Caco-2 (cell line): ENCODE data around the gene ITGA11. TPM values are rescaled to one million over a fixed set of nuclear protein-coding genes. Genes with fewer than 3 reads are reported as not detected.

Source experiments
- BruUV-seq: library from RNA; stranded (reverse); fragments of 400-500 nt; replicated peaks from 2 replicates; lab custom pipeline; 2021; lab: Mats Ljungman, UMichigan
- CTCF ChIA-PET: fragments of 300-600 bp; sonication (Branson Sonifier 250); formaldehyde crosslinking; loops from one replicate; lab custom pipeline; 2022; ENCODE audit warnings: antibody characterized with exemption; lab: Charles Lee
- POLR2A ChIA-PET: fragments of 300-600 bp; sonication (Branson Sonifier 250); formaldehyde crosslinking; loops from one replicate; lab custom pipeline; 2022; ENCODE audit warnings: antibody characterized with exemption; lab: Charles Lee
- DNase-seq, 2 experiments: peaks; one replicate each; pipeline versions ENCODE4 v3.0.0 to v3.0.0-alpha.2; 2020 to 2022
- H3K27me3 ChIP-seq: replicated peaks from 2 replicates; pipeline ENCODE4 v1.6.0; 2011; ENCODE audit warnings: low read length; ENCODE audit not compliant: control insufficient read depth, insufficient read depth
- H3K36me3 ChIP-seq: 2 replicates; pipeline ENCODE4 v1.5.1; 2011; ENCODE audit warnings: low read length; ENCODE audit not compliant: control insufficient read depth, insufficient read depth
- H3K4me1 ChIP-seq: fragments of 250-450 bp; sonication (Bioruptor Pico); 2 replicates; pipeline ENCODE4 v1.5.1; 2020; ENCODE audit warnings: mild to moderate bottlenecking
- H3K4me3 ChIP-seq: 2 replicates; pipeline ENCODE4 v1.5.1; 2011; ENCODE audit warnings: low read depth, mild to moderate bottlenecking, control low read depth, low read length
- H3K9me3 ChIP-seq: fragments of 250-450 bp; sonication (Bioruptor Pico); 2 replicates; pipeline ENCODE4 v1.5.1; 2020; ENCODE audit warnings: mild to moderate bottlenecking, moderate library complexity
- H3K27ac Mint-ChIP-seq: one replicate; pipeline ENCODE4 v1.8.0; 2022; ENCODE audit warnings: mixed read lengths; ENCODE audit not compliant: unreplicated experiment
- H3K27me3 Mint-ChIP-seq: one replicate; pipeline ENCODE4 v1.8.0; 2022; ENCODE audit warnings: mixed read lengths; ENCODE audit not compliant: insufficient read depth, unreplicated experiment
- H3K36me3 Mint-ChIP-seq: one replicate; pipeline ENCODE4 v1.8.0; 2022; ENCODE audit warnings: mild to moderate bottlenecking, mixed read lengths; ENCODE audit not compliant: insufficient read depth, unreplicated experiment
- H3K4me1 Mint-ChIP-seq: one replicate; pipeline ENCODE4 v1.8.0; 2022; ENCODE audit warnings: low read depth, mixed read lengths; ENCODE audit not compliant: unreplicated experiment
- H3K4me3 Mint-ChIP-seq: one replicate; pipeline ENCODE4 v1.8.0; 2022; ENCODE audit warnings: mild to moderate bottlenecking, moderate library complexity, mixed read lengths; ENCODE audit not compliant: unreplicated experiment
- H3K9me3 Mint-ChIP-seq: one replicate; pipeline ENCODE4 v1.8.0; 2022; ENCODE audit warnings: mixed read lengths; ENCODE audit not compliant: unreplicated experiment
- CTCF ChIP-seq, 2 experiments: fragments of 200-600 bp in 1 of 2; IDR thresholded peaks; 1 replicate in 1 of 2; 2 replicates in 1 of 2; pipeline versions ENCODE4 v1.5.1 to v1.8.0; 2011 to 2022; ENCODE audit warnings: antibody characterized with exemption in 1 of 2, control low read depth in 1 of 2, inconsistent platforms in 1 of 2, low read depth in 1 of 2, low read length in 1 of 2, mild to moderate bottlenecking in 1 of 2, moderate library complexity in 1 of 2; ENCODE audit not compliant: insufficient read depth in 1 of 2, severe bottlenecking in 1 of 2, unreplicated experiment in 1 of 2
- intact Hi-C: fragments of 100-400 bp; cut with micrococcal nuclease; formaldehyde crosslinking; loops from one replicate; pipeline ENCODE4 v1.10.0; 2022; ENCODE audit not compliant: unreplicated experiment
- total RNA-seq: library from RNA; stranded (reverse); gene quantifications from 2 replicates; pipeline ENCODE4 v1.2.3, GENCODE V29; 2022

ITGA11 gene
- total RNA-seq, 1 experiment from 2014 or later: 0.18 TPM

- BruUV-seq: no TSS peak
- no peak for TF ChIP-seq CTCF (IDR thresholded peaks at IDR 0.05; ENCODE audit: insufficient read depth in 1 of 2, low read depth in 1 of 2, low read length in 1 of 2, severe bottlenecking in 1 of 2, unreplicated experiment in 1 of 2)
- Histone ChIP-seq H3K9me3 (no peaks in the 10 kb centered on the region), H3K27me3 (no peaks in the 10 kb centered on the region), H3K4me3 (no peak overlapping the region), H3K4me1 (no peaks in the 10 kb centered on the region), H3K36me3 (no peaks in the 10 kb centered on the region)
- ChIA-PET CTCF (interaction anchor here (1.2 kb wide), 1 partner anchor 118 kb away, joined by 4 read pairs; no protein-coding TSS in a partner anchor), POLR2A (no interaction called here)
- no peak for DNase-seq
- Mint-ChIP-seq H3K4me3 (no peak overlapping the region), H3K36me3 (no peaks in the 10 kb centered on the region), H3K4me1 (no peaks in the 10 kb centered on the region), H3K9me3 (no peaks in the 10 kb centered on the region), H3K27me3 (no peaks in the 10 kb centered on the region), H3K27ac (no peak overlapping the region)
- intact Hi-C loops: no loop called here
These were observed 61.2 kb downstream of the ITGA11 start for GRCh38 chr15:68370768-68371151.

DNA sequence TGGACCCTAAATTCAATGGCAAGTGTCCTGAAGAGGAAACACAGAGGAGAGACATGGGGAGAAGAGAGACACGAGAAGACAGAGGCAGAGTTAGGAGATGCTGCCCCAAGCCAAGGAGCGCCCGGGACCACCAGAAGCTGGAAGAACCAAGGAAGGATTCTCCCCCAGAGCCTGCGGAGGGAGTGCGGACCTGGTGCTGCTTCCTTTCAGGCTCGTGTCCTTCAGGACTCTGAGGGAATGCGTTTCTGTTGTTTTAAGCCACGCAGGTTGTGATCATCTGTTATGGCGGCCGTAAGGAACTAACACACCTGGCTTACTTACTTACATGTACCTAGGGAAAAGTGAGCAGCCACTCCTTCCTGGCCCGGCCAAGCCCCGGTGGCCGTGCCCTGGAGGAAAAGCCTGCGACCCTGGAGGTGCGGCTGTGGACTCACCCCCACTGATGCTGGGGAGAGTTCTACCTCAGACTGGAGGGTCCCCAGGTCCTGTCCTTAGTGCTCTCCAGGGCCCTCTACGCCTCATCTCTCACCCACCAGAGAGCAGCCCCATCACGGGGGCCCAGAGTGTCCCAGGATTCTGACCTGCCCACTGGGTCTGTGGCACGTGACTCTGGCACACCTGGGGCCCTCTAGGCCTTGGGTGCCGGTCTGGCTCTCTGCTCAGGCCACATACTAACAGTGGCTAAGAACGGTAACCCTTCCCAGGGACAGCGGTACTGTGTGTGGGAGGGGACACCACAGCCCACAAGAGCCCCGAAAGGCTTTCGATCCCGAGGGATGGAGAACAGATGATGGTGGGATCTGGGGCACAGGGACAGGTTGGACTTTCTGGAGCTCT lies 61.8 kb downstream of the ITGA11 start:
- Histone ChIP-seq H3K9me3 (no peaks in the 10 kb centered on the region), H3K4me1 (no peaks in the 10 kb centered on the region), H3K36me3 (no peaks in the 10 kb centered on the region), H3K27me3 (no peaks in the 10 kb centered on the region), H3K4me3 (no peak overlapping the region)
- H3K27me3 Mint-ChIP-seq: no peaks in the 10 kb centered on the region
- POLR2A ChIA-PET: no interaction called here
- TF ChIP-seq CTCF (IDR thresholded peaks at IDR 0.05; ENCODE audit: insufficient read depth in 1 of 2, low read depth in 1 of 2, low read length in 1 of 2, severe bottlenecking in 1 of 2, unreplicated experiment in 1 of 2): no peak
- H3K9me3 Mint-ChIP-seq: no peaks in the 10 kb centered on the region
- CTCF ChIA-PET: interaction anchor here (1.2 kb wide), 1 partner anchor 117 kb away, joined by 4 read pairs; no protein-coding TSS in a partner anchor
- H3K4me3 Mint-ChIP-seq: no peak overlapping the region
- no peak for DNase-seq
- no TSS peak for BruUV-seq
- intact Hi-C loops: no loop called here
- H3K36me3 Mint-ChIP-seq: no peaks in the 10 kb centered on the region
- no peak overlapping the region for H3K27ac Mint-ChIP-seq
- H3K4me1 Mint-ChIP-seq: no peaks in the 10 kb centered on the region

GRCh38 chr15:68368731-68369435 lies 63.1 kb downstream of the ITGA11 start:
- Mint-ChIP-seq H3K4me3 (no peak overlapping the region), H3K27ac (no peak overlapping the region), H3K4me1 (no peaks in the 10 kb centered on the region), H3K36me3 (no peaks in the 10 kb centered on the region), H3K9me3 (no peaks in the 10 kb centered on the region), H3K27me3 (no peaks in the 10 kb centered on the region)
- Histone ChIP-seq H3K9me3 (no peaks in the 10 kb centered on the region), H3K36me3 (no peaks in the 10 kb centered on the region), H3K4me3 (no peak overlapping the region), H3K27me3 (no peaks in the 10 kb centered on the region), H3K4me1 (no peaks in the 10 kb centered on the region; the same call in 1 of the 2 replicates)
- POLR2A ChIA-PET: no interaction called here
- intact Hi-C loops: no loop called here
- CTCF ChIA-PET: interaction anchor here (0.6 kb wide), 1 partner anchor 1297 kb away, joined by 5 read pairs; no protein-coding TSS in a partner anchor
- no TSS peak for BruUV-seq
- DNase-seq: no peak
- no peak for TF ChIP-seq CTCF (IDR thresholded peaks at IDR 0.05; ENCODE audit: insufficient read depth in 1 of 2, low read depth in 1 of 2, low read length in 1 of 2, severe bottlenecking in 1 of 2, unreplicated experiment in 1 of 2)
